ENCODE results near the gene SLIT1. TPM values are rescaled to one million over a fixed set of nuclear protein-coding genes. Genes with fewer than 3 reads are reported as not detected.

Gene SLIT1
- polyA plus RNA-seq, 5 donors = 3.7 to 8.0 (median 4.4) TPM

DNA sequence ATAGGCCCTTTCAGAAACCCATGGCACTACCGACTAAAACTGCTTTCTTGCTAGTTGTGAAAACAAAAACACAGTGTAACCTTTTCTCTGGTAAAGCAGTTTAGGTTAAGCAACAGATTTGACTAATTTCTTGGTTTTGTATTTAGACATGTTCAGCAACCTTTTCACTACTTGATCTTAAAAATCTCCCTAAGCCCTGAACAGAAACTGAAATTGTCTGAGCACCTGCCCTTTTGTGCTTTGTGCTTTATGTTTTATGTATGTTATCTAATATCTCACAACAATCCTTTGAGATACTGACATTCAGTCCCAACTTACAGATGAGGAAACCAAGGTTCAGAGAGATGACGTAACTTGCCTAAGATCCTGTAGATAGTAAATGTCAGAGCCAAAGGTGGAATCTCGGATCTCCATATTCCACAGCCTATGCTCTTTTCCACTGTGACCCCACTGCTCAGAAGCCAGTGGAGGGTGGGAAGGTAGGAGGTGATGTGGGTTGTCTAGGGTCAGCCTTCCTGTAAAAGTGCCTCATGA lies 207.1 kb downstream of the SLIT1 start:
- no peak for DNase-seq

DNA sequence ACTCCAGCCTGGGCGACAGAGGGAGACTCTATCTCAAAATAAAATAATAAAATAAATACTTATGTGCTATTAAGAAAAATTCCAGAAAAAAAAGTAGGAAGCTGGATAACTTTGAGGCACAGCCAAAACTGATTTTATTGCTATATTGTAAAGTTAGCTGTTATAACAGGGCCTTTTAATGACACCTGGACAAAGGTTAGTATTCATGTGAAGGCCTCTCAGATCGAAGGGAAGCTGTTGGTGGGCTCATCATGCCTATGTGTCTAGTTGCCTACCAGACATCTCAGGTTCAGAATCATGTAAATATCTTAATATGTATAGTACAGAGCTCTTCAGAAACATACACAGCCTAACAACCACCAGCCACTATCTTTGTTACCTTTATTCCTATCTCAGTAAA lies 210.6 kb downstream of the SLIT1 start:
- no peak for DNase-seq

GRCh38 chr10:96973809-96974747 lies 211.7 kb downstream of the SLIT1 start:
- no peak for DNase-seq

DNA sequence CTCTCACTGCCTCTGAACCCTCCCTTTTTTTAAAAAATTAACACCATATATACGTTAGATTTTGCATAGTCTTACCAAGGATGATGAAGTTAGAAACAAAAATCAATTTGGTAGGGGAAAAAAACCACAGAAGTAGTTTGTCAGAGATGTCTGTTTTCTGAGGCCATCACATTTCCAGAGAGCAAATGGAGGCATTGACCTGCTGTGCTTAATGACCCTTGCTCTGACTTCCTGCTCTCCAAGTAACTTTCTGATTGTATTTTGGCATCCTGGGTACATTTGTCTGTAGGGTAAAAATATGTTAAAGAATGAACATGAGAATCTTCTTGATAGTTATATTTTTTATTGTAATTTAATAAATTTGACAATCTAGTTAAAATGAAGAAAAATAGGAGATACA lies 213.5 kb downstream of the SLIT1 start:
- no peak for DNase-seq

GRCh38 chr10:96971324-96971723 lies 214.4 kb downstream of the SLIT1 start:
- no peak for DNase-seq

DNA sequence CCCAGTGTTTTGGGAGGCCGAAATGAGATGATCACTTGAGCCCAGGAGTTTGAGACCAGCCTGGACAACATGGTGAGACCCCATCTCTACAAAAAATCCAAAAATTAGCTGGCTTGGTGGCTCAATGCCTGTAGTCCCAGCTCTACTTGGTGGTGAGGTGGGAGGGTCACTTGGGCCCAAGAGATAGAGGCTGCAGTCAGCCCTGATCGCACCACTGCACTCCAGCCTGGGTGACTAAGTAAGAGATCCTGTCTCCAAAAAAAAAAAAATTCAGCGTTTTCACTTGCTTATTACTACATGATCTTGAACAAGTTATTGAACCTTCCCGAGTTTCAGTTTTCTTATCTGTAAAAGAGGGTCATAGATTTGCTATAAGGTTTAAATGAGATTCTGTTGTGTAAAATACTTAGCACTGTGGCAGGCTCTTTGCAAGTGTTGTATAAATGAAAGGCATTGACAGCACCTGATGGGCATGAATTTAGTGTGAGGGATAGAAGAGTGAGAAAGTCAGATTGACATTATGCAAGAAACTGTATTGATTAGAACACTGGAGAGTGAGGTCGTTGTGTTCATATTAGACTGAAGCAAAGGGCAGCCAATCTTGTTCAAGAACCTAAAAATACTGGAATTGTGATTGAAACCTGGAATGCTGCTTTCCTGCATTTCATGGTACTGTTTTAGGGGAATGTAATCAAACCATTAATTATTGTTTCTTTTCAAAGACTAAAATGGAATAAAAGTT lies 216.9 kb downstream of the SLIT1 start:
- DNase-seq = no peak

DNA sequence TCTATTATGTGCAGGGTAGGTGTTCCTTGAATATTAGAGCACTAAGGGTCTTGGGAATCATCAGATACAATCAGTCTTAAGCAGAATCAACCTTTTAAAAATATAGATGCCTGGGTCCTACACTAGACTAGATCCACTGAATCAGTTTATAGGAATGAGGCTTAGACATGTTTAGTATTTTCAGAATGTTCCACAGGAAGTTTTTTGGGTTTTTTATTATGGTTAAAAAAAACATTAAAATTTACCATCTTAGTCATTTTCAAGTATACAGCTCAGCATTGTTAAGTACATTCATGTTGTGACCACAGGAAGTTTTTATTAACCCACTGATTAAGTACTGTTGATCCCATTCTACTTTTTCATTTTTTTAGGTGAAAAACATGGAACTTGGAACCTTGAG lies 217.9 kb downstream of the SLIT1 start:
- DNase-seq = no peak

DNA sequence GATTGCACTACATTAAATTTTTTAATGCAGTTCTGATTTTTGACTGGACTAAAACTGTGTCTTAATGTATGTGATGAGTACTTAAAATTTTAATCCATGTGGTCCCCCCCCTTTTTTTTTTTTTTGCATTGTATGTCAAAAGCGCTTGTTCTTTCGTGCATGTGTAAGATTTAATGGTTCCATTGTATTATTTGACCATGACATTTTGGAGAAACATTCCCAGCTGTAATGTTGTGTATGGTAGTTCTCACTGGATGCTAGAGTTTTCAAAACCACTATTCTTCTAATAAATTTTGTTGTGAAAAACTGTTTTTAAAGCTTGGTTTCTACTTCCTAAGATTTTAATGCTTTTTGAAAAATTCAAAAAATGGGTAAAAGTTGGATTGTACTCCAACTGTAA lies 221.6 kb downstream of the SLIT1 start:
- DNase-seq = no peak

DNA sequence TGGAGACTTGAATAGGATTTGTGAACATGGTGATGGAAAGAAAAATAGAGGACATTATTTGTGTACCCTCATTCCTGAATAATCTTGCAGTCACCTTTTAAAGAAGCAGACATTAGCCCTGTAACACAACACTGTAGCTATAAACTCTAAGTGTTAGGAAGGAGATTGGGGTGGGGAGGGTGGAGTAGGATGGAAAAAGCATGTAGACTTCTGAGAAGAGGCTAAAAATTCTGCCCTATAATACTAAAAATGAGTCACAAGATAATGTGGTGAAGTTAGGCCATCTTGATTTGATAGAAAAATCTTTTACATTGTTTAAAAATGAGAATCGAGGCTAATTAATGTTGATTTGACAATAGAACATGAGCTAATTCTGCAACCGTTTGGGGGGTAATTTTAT lies 224.9 kb downstream of the SLIT1 start:
- DNase-seq = no peak

DNA sequence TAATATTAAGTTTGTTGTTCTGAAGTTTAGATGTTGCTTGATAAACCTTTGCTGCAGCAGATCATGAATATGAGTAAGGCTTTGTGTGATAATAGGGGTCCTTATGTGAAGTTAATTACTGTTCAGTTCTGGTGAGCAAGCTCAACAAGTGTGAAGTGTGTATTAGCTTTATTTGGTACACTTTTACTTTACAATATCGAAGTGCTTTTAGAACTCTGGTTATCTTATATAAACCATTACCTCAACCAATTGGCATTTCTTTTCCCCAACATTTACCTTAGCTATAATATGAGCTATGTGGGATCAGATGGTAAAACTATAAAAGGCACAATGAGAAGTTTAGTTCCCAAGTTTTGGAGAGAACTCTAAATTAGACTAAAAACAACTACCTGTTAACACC lies 226.0 kb downstream of the SLIT1 start:
- DNase-seq = no peak

- DNase-seq = no peak
Measured at GRCh38 chr10:96958071-96958470, 227.7 kb downstream of the SLIT1 start.

GRCh38 chr10:96955794-96956193 lies 230.0 kb downstream of the SLIT1 start:
- DNase-seq = no peak

- DNase-seq = no peak
Measured at GRCh38 chr10:96951954-96952353, 233.8 kb downstream of the SLIT1 start.

- no peak for DNase-seq
Measured at GRCh38 chr10:96949039-96949683, 236.6 kb downstream of the SLIT1 start.

Other genes starting within 250 kb of the SLIT1 start
- gene ARHGAP19, start 106.7 kb upstream of the SLIT1 start, polyA plus RNA-seq (ENCODE audit: insufficient read depth in 1 of 5, insufficient read length in 5 of 5, low replicate concordance in 1 of 5) = 10 to 100 TPM; 18.7 to 36.8 (median 30.1) TPM
- gene FRAT1, start 133.3 kb upstream of the SLIT1 start, polyA plus RNA-seq (ENCODE audit: insufficient read depth in 1 of 5, insufficient read length in 5 of 5, low replicate concordance in 1 of 5) = 1 to 10 TPM; 2.2 to 2.9 (median 2.6) TPM
- gene FRAT2, start 148.8 kb upstream of the SLIT1 start, polyA plus RNA-seq (ENCODE audit: insufficient read depth in 1 of 5, insufficient read length in 5 of 5, low replicate concordance in 1 of 5) = 1 to 10 TPM; 8.0 to 9.5 (median 8.7) TPM
- 10 to 100 TPM; 19.0 to 30.2 (median 23.1) TPM for gene RRP12, start 215.4 kb upstream of the SLIT1 start, polyA plus RNA-seq (ENCODE audit: insufficient read depth in 1 of 5, insufficient read length in 5 of 5, low replicate concordance in 1 of 5)
- gene PGAM1, start 240.2 kb upstream of the SLIT1 start, polyA plus RNA-seq (ENCODE audit: insufficient read depth in 1 of 5, insufficient read length in 5 of 5, low replicate concordance in 1 of 5) = 100 to 1,000 TPM; 148 to 180 (median 158) TPM